Stomach (tissue), 4 donors: ENCODE measurements around the gene WNT11.

Experiments
- EP300 ChIP-seq: sonication (generic); formaldehyde crosslinking; IDR thresholded peaks from one replicate; pipeline ENCODE4 v1.6.1; 2017; ENCODE audit warnings: antibody characterized with exemption
- POLR2A ChIP-seq, 4 donors: fragments of 450-650 bp; IDR thresholded peaks; one replicate each; pipeline ENCODE4 v1.6.1; 2016; ENCODE audit warnings: antibody characterized with exemption in 4 of 4, control low read depth in 2 of 4, mild to moderate bottlenecking in 1 of 4, moderate library complexity in 1 of 4
- POLR2AphosphoS5 ChIP-seq, 3 donors: sonication (generic); formaldehyde crosslinking; IDR thresholded peaks; one replicate each; pipeline ENCODE4 v1.6.1; 2016; ENCODE audit warnings: antibody characterized with exemption in 3 of 3
- TF ChIP-seq, protein P1 (sequence below), 7 experiments: fragments of 450-650 bp in 4 of 7; fragments of 200-600 bp in 3 of 7; sonication (generic) in 3 of 7; IDR thresholded peaks; one replicate each; pipeline ENCODE4 v1.5.1; 2016 to 2019; ENCODE audit warnings: antibody characterized with exemption in 7 of 7, control low read depth in 2 of 7, mild to moderate bottlenecking in 1 of 7

DNA sequence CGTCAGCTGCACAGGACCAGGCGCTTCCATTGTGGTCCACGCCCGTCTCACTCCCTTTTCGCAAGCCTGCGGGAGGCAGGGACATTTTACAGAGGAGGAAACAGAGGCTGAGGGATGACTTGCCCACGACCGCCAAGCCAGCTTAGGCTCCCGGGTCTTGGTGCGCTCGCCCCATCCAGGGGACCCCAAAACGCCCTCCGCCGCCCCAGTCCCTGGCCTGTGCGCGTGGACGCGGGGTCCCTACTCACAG is 300 bp downstream of the WNT11 start:
- TF ChIP-seq EP300 (no peak), POLR2A (IDR thresholded peaks at IDR 0.05) (no peak), POLR2AphosphoS5 (IDR thresholded peaks at IDR 0.05) (no peak)
- TF ChIP-seq, protein P1, sequence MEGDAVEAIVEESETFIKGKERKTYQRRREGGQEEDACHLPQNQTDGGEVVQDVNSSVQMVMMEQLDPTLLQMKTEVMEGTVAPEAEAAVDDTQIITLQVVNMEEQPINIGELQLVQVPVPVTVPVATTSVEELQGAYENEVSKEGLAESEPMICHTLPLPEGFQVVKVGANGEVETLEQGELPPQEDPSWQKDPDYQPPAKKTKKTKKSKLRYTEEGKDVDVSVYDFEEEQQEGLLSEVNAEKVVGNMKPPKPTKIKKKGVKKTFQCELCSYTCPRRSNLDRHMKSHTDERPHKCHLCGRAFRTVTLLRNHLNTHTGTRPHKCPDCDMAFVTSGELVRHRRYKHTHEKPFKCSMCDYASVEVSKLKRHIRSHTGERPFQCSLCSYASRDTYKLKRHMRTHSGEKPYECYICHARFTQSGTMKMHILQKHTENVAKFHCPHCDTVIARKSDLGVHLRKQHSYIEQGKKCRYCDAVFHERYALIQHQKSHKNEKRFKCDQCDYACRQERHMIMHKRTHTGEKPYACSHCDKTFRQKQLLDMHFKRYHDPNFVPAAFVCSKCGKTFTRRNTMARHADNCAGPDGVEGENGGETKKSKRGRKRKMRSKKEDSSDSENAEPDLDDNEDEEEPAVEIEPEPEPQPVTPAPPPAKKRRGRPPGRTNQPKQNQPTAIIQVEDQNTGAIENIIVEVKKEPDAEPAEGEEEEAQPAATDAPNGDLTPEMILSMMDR (IDR thresholded peaks at IDR 0.05), result no peak
